ENCODE results near the gene MBOAT1.
"Not testable (repeated sequence)": the region's sequence is repeated elsewhere in the genome, so short reads cannot be mapped to it uniquely, and the experiment has no call there.

DNA sequence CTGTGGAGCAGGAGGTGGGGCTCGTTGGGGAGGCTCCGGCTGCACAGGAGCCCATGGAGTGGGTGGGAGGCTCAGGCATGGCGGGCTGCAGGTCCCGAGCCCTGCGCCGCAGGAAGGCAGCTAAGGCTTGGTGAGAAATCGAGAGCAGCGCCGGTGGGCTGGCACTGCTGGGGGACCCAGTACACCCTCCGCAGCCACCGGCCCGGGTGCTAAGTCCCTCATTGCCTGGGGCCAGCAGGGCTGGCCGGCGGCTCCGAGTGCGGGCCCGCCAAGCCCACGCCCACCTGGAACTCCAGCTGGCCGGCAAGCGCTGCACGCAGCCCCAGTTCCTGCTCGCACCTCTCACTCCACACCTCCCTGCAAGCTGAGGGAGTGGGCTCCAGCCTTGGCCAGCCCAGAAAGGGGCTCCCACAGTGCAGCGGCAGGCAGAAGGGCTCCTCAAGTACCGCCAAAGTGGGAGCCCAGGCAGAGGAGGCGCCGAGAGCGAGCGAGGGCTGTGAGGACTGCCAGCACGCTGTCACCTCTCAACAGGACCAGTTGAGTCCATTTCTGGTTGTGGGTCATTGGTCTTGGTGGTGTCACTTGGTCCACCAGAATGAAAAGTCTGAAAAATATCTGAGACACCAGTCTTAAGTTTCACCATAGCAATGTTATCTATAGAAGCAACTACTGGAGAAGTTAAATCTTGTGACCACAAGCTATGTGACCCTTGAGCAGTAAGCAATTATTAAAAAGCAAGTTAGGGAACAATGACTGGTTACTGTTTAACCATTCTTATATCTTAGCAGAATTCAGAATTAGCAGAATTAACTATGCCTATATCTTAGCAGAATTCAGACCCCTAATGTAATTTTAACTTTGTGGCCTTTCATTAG lies 32.8 kb upstream of the MBOAT1 start:
- TF ChIP-seq SRSF9 (IDR thresholded peaks at IDR 0.05; ENCODE audit: borderline replicate concordance, insufficient read depth, low read depth, low read length, poor library complexity, severe bottlenecking): not testable (repeated sequence)
- TF ChIP-seq, protein P1, sequence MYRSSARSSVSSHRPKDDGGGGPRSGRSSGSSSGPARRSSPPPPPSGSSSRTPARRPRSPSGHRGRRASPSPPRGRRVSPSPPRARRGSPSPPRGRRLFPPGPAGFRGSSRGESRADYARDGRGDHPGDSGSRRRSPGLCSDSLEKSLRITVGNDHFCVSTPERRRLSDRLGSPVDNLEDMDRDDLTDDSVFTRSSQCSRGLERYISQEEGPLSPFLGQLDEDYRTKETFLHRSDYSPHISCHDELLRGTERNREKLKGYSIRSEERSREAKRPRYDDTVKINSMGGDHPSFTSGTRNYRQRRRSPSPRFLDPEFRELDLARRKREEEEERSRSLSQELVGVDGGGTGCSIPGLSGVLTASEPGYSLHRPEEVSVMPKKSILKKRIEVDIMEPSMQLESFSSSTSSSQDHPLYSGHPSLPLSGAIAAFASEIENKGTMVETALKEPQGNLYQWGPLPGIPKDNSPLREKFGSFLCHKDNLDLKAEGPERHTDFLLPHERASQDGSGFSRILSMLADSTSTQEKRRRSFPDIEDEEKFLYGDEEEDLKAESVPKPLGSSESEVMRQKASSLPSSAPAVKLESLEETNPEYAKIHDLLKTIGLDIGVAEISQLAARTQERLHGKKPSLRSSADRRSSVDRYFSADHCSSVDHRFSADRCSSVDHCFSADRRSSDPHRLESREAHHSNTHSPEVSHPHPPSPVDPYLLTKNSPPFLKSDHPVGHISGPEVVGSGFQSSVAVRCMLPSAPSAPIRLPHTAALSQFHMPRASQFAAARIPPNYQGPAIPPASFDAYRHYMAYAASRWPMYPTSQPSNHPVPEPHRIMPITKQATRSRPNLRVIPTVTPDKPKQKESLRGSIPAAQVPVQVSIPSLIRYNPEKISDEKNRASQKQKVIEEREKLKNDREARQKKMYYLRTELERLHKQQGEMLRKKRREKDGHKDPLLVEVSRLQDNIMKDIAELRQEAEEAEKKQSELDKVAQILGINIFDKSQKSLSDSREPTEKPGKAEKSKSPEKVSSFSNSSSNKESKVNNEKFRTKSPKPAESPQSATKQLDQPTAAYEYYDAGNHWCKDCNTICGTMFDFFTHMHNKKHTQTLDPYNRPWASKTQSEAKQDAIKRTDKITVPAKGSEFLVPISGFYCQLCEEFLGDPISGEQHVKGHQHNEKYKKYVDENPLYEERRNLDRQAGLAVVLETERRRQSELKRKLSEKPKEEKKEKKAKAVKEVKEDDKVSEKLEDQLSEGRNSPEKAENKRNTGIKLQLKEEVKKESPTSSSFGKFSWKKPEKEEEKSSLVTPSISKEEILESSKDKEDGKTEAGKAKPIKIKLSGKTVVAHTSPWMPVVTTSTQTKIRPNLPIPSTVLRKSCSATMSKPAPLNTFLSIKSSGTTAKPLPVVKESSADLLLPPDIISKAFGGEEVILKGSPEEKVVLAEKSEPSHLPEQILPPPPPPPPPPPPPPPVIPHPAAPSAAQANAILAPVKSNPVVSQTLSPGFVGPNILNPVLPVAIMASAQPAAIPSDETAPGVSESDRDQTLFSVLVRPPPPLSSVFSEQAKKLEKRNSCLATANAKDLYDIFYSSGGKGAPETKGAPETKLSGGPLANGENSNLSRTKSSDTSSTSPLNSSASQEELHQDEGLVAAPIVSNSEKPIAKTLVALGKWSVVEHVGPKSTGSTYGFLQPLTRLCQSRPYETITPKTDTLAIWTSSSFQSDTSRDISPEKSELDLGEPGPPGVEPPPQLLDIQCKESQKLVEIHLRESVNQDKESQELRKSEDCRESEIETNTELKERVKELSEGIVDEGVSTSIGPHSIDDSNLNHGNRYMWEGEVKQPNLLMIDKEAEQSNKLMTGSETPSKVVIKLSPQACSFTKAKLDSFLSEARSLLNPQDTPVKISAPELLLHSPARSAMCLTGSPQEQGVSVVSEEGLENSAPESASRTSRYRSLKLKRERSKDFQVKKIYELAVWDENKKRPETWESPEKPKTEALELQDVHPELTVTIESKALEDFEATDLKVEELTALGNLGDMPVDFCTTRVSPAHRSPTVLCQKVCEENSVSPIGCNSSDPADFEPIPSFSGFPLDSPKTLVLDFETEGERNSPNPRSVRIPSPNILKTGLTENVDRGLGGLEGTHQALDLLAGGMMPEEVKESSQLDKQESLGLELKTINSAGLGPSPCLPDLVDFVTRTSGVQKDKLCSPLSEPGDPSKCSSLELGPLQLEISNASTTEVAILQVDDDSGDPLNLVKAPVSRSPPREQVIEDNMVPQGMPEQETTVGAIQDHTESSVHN (CRISPR knock-in tag; IDR thresholded peaks at IDR 0.05): not testable (repeated sequence)

All from HepG2 (cell line).